Measurements from ENCODE around the gene CLEC7A.

The CLEC7A gene

DNA sequence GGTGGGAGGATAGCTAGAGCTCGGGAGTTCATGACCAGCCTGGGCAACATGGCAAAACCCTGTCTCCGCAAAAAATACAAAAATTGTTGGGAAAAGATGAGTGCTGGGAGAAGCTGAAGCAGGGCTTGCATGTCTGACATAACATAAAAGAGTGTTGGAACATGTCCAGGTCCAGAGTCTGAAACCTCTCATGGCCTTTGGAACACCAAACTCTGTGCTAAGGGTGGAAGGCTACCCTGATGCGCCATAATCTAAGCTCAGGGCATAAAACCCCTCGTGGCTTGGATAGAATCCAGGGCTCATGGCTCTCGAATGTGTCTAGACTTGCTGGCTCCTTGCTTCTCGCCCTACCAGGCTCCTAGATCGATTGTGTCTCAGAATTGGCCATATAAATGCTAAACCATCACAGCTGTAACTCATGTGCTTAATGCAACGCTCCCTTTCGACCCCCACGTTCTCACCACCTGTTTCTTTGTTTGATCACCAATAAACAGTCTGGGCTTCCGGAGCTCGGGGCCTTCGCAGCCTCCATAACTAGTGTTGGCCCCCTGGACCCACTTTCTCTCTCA, 6.7 kb upstream of the CLEC7A start:
- DNase-seq: no peak

- no peak for DNase-seq
Observed at GRCh38 chr12:10135126-10135525, 5.1 kb upstream of the CLEC7A start.

DNA sequence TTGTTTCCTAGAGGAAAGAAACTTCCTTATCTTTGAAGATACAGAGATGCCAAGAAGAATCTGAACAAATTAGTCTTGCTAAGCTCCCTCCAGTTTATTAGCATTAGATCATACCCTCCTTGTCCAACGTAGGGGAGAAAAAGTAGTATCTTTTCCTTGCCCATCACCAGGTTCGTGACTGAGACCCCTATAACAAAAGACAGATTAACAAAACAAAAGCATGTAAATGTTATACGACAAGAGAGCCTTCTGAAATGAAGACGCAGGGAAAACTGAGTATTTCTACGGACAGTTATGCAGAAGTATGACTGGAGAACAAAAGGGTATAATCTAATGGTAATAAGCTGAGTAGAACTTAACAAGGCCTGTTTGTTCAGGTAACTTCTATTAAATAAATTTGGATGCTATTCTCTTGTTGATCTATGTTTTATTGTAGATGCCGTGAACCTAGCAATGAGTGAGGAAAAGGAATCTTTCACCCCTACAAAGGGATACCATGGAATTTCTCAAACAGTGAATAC, 2.9 kb upstream of the CLEC7A start:
- no peak for DNase-seq

DNA sequence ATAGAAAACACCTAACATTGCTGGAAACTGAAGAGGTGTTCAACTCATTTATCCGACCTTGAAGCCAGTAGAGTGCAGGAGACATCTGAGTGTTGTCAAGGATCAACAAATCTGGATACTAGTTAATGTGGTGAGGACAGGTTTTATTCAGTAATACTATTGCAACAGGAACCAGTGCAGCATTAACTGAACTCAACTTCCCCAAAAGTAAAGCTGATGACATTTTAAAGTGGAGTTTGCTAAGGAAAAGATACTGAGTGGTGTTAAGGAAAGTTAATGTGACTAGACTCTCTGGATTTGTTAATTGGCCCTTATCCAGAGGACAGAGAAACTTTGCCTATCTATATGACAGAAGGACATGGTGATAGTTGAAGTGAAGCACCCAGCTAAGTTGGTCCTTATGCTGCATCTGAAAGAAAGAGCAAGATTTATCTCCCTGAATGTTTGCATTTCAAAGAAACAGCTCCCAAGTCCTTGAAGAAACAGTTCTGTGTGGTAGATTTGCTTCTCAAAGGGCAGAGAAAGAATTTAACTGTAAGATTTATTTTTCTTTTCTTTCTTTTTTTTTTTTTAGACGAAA, 1.2 kb upstream of the CLEC7A start:
- DNase-seq: no peak

- no peak for DNase-seq
Observed at GRCh38 chr12:10128687-10129086, 1.3 kb downstream of the CLEC7A start.

- no peak for DNase-seq
Observed at GRCh38 chr12:10126413-10126812, 3.6 kb downstream of the CLEC7A start.

GRCh38 chr12:10122689-10123088, 7.3 kb downstream of the CLEC7A start:
- DNase-seq: no peak

- no peak for DNase-seq
Observed at GRCh38 chr12:10121278-10121677, 8.7 kb downstream of the CLEC7A start.

DNA sequence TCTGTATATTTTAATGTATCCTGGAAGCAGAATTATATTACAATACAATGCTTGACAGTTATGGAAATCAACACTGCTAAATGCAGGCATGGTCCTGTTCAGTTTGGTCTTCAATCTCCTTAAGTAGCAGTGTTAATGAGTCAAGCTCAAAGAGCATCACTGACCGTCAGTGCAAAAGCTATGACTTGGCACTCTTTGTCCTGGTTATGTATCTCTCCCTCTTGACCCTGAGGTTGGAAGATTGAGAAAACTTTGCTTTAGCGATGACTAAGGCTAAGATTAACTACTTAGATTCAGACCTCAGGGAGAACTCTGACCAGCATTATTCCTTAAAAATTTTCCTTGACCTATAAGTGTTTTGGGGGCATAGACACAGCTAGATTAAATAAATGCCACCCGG, 10.9 kb downstream of the CLEC7A start:
- DNase-seq: no peak

DNA sequence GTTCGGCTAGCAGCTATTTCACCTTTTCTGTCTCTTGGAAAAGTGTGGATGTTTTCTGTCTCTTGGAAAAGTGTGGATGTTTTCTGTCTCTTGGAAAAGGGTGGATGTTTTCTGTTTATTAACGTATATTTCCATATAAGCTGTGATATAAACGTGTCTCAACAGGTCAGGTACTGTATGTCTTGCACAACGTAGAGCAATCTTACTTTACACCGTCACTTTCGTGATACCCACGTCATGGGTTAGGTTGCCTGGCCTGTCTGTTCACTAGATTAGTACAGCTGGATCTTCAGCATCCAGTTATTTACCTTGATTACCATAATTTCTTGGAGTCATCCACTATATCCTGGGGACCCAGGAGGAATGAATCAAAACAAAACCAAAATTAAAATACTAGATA, 14.1 kb downstream of the CLEC7A start:
- DNase-seq: no peak

- DNase-seq: no peak
Observed at GRCh38 chr12:10115311-10115710, 14.7 kb downstream of the CLEC7A start.

DNA sequence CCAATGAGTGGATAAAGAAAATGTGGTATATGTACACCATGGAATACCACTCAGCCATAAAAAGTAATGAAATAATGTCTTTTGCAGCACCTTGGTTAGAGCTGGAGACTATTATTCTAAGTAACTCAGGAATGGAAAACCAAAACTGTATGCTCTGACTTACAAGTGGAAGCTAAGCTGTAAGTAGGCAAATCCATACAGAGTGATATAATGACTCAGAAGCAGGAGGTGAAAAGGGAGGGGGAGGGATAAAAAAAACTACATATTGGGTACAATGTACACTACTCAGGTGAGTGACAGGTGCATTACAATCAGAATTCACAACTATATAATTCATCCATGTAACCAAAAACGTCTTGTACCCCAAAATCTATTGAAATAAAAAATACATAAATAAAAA, 16.1 kb downstream of the CLEC7A start:
- DNase-seq: no peak

DNA sequence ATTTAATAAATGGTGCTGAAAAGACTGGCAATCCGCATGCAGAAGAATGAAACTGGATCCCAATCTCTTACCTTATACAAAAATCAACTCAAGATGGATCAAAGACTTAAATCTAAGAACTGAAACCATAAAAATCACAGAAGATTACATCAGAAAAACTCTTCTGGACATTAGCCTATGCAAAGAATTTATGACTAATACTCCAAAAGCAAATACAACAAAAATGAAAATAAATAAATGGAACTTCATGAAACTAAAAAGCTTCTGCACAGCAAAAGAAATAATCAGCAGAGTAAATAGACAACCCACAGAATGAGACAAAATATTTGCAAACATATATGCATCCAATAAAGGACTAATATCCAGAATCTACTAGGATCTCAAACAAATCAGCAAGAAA, 16.9 kb downstream of the CLEC7A start:
- no peak for DNase-seq

DNA sequence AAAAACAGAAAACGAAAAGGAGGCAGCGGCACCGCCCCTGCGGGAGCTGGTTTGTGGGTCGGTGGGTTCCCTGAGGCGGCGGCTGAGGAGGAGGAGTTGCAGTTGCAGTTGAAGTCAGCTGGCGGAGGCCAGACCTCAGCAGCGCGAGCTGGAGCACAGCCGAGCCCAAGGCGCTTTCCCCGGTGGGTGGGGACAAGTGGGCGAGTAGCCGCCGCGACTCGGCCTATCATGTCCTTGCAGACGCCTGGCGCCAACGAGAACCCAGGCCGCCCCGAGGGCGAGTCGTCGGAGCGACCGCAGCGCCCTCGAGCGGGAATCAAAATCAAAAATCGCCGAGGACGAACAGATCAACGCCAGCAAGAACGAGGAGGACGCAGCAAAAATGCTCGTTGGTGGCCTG, 18.5 kb downstream of the CLEC7A start:
- no peak for DNase-seq

GRCh38 chr12:10110256-10110844, 19.6 kb downstream of the CLEC7A start:
- no peak for DNase-seq

DNA sequence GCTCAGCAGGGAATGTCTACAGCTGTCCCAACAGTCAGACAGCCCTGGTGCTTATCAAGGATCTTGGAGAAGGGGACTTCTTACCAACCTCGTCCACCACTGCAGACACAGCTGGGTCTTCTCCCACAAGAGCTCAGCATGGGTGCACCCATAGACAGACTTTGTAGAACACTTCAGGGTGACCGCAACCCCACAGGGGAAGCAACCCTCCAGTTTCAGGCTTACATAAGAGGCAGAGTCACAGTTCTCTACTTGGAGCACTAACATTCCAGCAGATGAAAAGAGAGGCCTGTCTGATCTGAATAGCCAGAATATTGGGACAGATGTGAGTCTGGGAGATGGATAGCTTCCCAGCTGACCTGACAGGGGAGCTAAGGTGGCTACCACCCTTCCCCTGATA, 27.7 kb downstream of the CLEC7A start:
- no peak for DNase-seq

DNA sequence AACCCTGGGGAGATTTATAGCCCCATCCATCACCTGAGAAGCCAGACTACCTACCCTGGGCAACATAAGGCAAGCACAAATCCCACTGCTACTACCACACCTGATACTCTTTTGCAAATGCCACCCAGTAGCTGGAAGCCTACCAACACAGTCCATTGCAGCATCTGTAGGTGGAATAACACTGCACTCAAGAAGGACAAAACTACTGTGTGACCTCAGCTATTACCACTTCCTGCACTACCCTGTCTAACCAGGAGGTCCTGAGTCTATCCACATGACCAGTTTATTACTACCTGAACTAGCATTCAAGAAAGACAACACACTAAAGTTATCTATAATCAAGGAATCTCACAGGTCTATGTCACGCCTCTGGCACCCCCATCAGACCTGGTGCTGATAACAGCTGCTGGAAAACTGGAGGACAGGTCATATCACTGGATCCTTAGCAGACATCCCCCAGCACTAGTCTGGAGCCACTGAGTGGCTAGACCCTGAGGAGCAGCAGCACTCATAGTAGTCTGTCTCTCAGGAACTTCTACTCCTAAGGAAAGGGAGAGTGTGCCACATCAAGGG, 28.3 kb downstream of the CLEC7A start:
- DNase-seq: no peak

GRCh38 chr12:10101042-10101579, 28.9 kb downstream of the CLEC7A start:
- no peak for DNase-seq

GRCh38 chr12:10098791-10099190, 31.2 kb downstream of the CLEC7A start, which contains the start of gene CLEC1A:
TSS of gene CLEC1A (minus strand) at chr12:10098985. CDS start at chr12:10098922, 63 bp downstream.
- no peak for DNase-seq

DNA sequence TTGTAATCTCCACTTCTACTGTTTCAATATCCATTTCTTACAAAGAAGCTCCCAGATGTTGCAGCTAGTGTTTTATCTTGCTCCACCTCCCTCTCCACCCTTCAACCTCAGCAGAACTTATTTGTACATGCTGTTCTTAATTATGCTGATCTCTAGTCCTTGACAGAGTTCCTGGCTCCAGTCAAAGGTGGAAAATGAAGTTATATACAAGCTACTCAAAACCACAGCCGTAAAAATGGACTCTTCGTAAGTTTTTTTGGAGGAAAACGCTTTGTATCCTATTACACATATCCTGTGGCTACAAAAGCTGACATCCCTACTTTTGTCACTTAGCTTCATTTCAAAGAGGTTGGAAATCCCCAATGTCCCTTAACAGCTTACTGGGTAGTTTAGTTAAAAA, 32.5 kb downstream of the CLEC7A start:
- no peak for DNase-seq

- DNase-seq: no peak
Observed at GRCh38 chr12:10095971-10096370, 34.0 kb downstream of the CLEC7A start.

DNA sequence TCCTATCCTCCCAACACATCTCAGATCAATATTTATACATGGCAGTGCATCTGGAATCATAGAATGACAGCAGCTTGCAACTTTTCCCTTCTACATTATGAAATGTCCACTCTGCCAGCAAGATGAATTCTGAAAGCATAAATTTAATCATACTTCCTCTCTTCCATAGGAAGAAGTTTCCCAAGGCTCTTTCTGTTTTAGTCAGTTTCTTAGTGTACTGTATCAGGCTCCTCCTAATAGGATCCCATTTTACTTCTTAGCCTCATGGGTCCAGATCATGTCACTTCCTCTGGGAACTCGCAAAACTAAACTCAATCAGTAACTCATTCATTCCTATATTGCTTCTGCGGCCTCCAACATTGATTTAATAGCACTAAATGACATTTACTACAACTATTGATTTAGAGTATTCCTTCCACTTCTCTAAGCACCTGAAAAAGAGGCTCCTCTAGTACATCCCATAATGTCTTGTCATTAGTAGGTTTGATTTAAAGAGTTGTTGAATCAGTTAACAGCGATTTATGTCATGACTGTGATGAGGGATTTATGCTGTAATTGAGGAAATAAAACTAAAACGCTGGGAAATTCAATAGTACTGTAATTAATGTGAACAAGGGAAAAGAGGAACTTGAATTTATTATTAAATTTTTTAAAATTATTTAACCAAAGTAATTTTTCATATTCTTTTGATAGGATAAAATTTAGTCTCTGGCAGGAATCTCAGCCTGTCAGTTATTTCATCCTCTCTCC, 35.2 kb downstream of the CLEC7A start:
- no peak for DNase-seq
